GM06990 (cell line): ENCODE data around the gene APBB1.
A peak's percentile ranks its signal among the peaks of the same experiment; 100 is the strongest.

ENCODE experiments used
- DNase-seq: peaks from one replicate; pipeline ENCODE4 v3.0.0-alpha.2; 2011; ENCODE audit not compliant: insufficient read length; ENCODE audit errors: extremely low read depth
- H3K27me3 ChIP-seq: replicated peaks from 2 replicates; pipeline ENCODE4 v1.6.0; 2011; ENCODE audit warnings: low read length; ENCODE audit not compliant: control insufficient read depth, insufficient read depth
- H3K36me3 ChIP-seq: 2 replicates; pipeline ENCODE4 v1.5.1; 2011; ENCODE audit warnings: low read length; ENCODE audit not compliant: control insufficient read depth, insufficient read depth
- H3K4me3 ChIP-seq: replicated peaks from 2 replicates; pipeline ENCODE4 v1.5.1; 2011; ENCODE audit warnings: low read depth, mild to moderate bottlenecking, control low read depth, low read length
- CTCF ChIP-seq: IDR thresholded peaks from 2 replicates; pipeline ENCODE4 v1.5.1; 2011; ENCODE audit warnings: low read length, control low read depth, mild to moderate bottlenecking, inconsistent platforms; ENCODE audit not compliant: insufficient read depth, poor library complexity, severe bottlenecking

APBB1 gene

DNA sequence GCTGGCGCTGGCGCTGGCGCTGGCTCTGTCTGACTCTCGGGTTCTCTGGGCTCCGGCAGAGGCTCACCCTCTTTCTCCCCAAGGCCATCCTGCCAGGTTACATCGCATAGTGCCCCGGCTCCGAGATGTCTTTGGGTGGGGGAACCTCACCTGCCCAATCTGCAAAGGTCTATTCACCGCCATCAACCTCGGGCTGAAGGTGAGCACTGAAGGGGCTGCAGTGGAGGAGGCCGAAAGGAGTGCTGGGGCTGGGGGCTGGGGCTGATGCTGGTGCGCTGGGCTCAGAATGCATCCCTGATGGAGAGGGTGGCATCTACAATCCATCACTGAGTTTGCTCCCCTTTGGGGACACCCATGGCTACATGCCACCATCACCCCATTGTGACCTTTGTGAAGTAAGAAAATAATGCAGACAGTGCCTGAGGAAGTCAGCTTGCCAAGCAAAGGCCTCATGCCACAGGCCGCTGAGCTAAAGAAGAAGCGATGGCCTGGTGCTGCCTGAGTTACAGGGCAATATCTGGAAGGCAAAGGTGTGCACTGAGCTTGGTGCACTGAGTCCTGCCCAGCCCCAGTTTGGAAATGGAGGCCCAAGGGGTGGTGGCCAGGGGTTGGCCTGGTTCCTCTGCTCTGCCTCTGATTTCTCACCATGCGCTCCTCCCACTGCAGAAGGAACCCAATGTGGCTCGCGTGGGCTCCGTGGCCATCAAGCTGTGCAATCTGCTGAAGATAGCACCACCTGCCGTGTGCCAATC lies 28.0 kb downstream of the APBB1 start:
- H3K27me3 ChIP-seq = no peaks in the 10 kb centered on the region
- no peak for TF ChIP-seq CTCF
- DNase-seq = no peak
- H3K4me3 ChIP-seq = peak overlapping the region; percentile 81
- no peaks in the 10 kb centered on the region; the same call in 1 of the 2 replicates for H3K36me3 ChIP-seq

DNA sequence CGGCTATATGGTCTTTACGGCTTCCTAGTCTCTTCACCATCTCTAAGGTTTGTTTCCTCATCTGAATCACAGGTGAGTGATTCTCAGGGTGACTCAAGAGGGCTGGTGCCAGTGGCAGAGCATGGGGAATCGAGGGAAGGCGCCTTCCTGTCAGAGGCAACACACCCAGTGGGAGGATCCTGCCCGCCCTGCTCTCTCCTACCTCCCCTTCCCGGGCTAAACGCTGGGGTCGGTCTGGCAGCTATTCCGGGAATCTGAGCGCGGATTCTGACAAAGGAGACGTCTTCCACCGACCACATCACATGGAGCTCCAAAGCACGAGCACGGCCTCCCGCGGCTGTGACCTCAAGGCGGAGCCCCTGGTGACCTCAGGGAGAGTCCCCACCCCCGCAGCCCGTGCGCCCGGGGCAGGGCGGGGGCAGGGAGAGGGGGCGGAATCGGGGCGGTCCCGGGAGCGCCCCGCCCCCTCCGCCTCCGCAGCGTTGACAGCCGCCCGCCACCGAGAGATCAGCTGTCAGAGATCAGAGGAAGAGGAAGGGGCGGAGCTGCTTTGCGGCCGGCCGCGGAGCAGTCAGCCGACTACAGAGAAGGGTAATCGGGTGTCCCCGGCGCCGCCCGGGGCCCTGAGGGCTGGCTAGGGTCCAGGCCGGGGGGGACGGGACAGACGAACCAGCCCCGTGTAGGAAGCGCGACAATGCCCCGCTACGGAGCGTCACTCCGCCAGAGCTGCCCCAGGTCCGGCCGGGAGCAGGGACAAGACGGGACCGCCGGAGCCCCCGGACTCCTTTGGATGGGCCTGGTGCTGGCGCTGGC lies 28.8 kb downstream of the APBB1 start, which contains the start of gene SMPD1:
Gene SMPD1 (plus strand): TSS at position 570 of the 813 bp plus-strand sequence. CDS start 125 bp downstream, at position 695.
- no peaks in the 10 kb centered on the region; the same call in 1 of the 2 replicates for H3K36me3 ChIP-seq
- no peaks in the 10 kb centered on the region for H3K27me3 ChIP-seq
- no peak for TF ChIP-seq CTCF
- H3K4me3 ChIP-seq = peak within 1 kb of the TSS; percentile 81
- peak; percentile 94 for DNase-seq

DNA sequence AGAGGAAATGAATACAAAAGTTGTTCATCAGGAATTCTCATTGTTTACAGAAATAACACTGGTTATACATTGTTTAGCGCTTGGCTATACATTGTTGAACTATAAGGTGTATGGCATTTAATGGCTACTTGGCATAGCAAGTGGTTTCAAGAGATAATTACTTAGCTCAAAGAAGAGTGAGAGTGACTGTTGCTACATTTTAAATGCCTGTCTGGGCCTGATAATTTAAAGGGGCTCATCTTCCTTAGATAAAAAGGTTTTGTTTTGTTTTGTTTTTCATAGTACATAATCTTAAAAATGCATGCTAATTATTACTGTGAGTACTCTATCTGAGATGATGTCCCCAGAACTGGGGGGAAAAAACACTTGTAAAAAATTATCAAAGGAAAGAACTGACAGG lies 30.1 kb downstream of the APBB1 start:
- no peak for DNase-seq
- Histone ChIP-seq H3K36me3 (no peaks in the 10 kb centered on the region; the same call in 1 of the 2 replicates), H3K27me3 (no peaks in the 10 kb centered on the region), H3K4me3 (no peak overlapping the region)
- TF ChIP-seq CTCF = no peak

DNA sequence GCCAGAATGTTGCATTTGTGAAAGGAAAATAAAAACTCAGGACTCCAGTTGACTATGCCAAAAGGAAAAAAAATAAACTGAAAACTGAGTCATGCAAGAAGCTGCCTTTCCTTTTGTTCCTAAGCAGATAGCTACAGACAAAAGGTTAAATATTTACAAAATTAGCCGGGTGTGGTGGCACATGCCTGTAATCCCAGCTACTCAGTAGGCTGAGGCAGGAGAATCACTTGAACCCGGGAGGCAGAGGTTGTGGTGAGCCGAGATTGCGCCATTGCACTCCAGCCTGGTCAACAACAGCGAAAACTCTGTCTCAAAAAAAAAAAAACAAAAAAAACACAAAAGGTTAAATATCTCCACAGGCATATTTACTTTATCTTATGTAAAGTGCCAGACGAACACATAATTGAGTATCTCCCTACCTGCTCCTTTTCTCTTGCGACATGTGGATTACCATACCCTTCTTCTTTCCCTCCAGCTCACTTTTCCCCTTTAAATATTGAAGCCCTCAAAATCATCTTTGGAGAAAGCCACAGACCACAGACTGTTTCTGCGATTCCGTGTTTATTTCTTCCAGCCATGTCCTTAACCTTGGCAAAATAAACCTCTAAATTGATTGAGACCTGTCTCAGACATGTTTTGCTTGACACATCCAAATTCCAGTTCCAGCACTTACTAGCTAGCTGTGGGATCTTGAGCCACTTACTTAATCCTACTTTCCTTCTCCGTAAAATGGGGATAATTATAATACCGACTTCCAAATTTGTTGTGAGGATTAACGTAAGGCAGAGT lies 30.9 kb downstream of the APBB1 start:
- Histone ChIP-seq H3K4me3 (no peak overlapping the region), H3K27me3 (no peaks in the 10 kb centered on the region), H3K36me3 (no peaks in the 10 kb centered on the region; the same call in 1 of the 2 replicates)
- DNase-seq = no peak
- no peak for TF ChIP-seq CTCF

- TF ChIP-seq CTCF = no peak
- no peak for DNase-seq
- H3K4me3 ChIP-seq = no peak overlapping the region
- H3K27me3 ChIP-seq = no peaks in the 10 kb centered on the region
- no peaks in the 10 kb centered on the region for H3K36me3 ChIP-seq
Observed at GRCh38 chr11:6385046-6385777, 33.7 kb downstream of the APBB1 start.
